HG03108 (cell line): ENCODE data around the gene NET1.
"Not testable (repeated sequence)": the region's sequence is repeated elsewhere in the genome, so short reads cannot be mapped to it uniquely, and the experiment has no call there.

Source experiments
- ATAC-seq: cut with Tn5 transposase; IDR thresholded peaks from one replicate; pipeline ENCODE4 v1.9.1; 2021; ENCODE audit warnings: moderate library complexity; ENCODE audit not compliant: unreplicated experiment

The NET1 gene

DNA sequence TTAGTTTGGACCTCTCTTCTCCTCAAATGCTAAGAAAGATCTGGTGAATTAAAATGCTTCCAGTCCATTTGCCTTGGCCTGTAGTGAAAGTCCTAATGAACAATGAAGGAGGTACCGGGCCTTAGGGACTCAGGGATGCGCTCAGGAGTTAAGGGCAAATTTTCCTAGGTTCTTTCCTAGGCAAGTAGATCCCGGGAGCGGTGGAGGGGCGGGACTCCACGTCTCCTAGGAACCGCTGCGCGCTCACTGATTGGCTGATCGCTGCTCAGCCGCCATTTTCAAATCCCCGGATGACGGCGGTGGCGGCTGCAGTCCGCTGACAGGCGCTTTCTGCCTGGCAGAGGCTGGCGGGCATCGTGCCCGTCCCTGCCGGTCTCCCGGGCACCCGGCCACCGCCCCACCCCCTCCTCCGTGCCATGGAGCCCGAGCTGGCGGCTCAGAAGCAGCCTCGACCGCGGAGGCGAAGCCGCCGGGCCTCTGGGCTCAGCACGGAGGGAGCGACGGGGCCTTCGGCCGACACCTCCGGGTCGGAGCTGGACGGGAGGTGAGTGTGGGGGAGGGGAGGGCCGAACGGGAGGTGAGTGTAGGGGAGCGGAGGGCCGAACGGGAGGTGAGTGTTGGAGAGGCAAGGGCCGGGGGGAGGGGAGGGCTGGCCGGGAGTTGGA lies at the start of gene NET1:
Gene NET1, plus strand, starts transcription at position 281 of the 665 bp plus-strand sequence. Its CDS starts 136 bp downstream, at position 417.
- peak; percentile 98 for ATAC-seq

DNA sequence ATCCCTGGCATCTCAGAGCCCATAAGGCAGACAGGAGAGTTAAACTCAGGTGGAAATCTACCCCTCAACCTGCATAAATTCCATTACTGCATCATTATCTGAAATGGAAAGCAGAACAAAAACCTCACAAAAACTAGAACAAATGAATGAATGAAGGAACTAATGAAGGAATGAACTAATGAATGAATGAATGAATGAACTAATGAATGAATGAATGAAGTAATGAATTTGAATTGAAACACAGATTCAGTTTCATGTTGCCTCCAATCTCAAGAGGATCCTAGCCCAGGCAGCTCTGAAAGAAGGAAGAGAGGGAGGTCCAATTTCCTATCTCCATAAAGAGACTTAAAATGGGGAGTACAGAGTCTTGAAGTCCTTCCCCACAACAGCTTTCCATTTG lies 49.5 kb upstream of the NET1 start:
- no peak for ATAC-seq

- no peak for ATAC-seq
These were observed 48.0 kb upstream of the NET1 start for GRCh38 chr10:5364374-5364773.

GRCh38 chr10:5364890-5365338 lies 47.4 kb upstream of the NET1 start, which contains the start of gene UCN3:
Gene UCN3, plus strand, starts transcription at chr10:5364966. Its CDS starts 8,755 bp downstream, at chr10:5373721.
- no peak for ATAC-seq

DNA sequence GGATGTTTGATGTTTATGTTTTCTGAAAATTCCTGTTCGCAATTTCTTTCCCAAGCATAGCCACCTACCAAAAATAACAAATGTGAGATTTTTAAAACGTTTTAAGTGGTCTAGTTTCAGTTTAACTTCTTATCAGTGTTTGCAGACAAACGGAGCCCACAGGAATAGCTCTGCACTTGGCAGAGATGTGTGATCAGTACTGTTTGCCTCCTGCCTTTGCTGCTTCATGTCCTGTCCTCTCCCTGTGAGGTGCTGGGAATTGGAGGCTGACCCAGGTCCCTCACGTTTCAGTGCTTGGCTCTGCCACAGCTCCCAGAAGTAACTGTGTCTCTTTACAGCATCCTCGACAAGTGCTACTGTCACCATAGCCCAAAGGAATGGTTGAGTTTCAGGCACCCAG lies 46.4 kb upstream of the NET1 start:
- no peak for ATAC-seq

DNA sequence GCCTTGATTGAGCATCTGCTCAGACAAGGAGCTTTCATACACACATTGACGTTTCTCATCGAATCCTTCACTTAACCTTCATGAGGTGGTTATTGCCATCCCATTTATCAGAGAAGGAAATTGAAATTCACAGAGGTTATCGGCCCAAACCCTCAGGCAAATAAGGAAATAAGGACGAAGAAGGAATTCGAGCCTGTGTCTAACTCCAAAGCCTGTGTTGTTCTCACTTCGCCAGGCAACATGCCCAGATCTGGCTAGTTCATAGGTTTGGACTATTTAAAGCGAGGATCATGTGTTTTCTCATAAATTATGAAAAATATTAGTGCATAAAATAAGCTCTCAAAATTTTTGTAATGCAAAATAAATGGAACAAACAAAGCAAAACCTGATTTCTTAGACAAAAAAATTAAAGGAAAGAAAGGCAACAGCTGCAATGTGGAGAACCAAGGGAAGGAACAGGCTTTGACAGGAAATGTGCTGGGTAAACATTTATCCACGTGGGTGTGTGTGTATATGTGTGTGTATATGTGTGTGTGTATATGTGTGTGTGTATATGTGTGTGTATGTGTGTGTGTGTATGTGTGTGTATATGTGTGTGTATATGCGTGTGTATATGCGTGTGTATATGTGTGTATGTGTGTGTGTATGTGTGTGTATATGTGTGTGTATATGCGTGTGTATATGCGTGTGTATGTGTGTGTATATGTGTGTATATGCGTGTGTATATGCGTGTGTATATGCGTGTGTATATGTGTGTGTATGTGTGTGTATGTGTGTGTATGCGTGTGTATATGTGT lies 42.8 kb upstream of the NET1 start:
- ATAC-seq: no peak

GRCh38 chr10:5370493-5371352 lies 41.6 kb upstream of the NET1 start:
- no peak for ATAC-seq

GRCh38 chr10:5373307-5373706 lies 39.0 kb upstream of the NET1 start:
- no peak for ATAC-seq

- ATAC-seq: no peak
These were observed 38.3 kb upstream of the NET1 start for GRCh38 chr10:5373891-5374611.

- no peak for ATAC-seq
These were observed 35.9 kb upstream of the NET1 start for GRCh38 chr10:5376450-5376849.

- ATAC-seq: not testable (repeated sequence)
These were observed 33.2 kb upstream of the NET1 start for GRCh38 chr10:5379202-5379601.

DNA sequence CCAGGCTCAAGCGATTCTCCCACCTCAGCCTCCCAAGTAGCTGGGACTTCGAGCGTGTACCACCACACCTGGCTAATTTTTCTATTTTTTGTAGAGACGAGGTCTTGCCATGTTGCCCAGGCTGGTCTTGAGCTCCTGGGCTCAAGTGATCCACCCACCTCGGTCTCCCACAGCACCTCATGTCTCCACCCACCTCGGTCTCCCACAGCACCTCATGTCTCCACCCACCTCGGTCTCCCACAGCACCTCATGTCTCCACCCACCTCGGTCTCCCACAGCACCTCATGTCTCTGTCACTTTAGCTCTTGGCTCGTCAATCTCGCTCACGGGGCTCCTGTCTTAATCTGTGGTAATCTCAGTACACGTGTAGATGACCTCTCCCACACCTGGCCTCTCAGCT lies 32.0 kb upstream of the NET1 start:
- not testable (repeated sequence) for ATAC-seq

GRCh38 chr10:5381187-5381586 lies 31.2 kb upstream of the NET1 start:
- ATAC-seq: no peak

- ATAC-seq: no peak
These were observed 27.1 kb upstream of the NET1 start for GRCh38 chr10:5385224-5385623.

- no peak for ATAC-seq
These were observed 25.2 kb upstream of the NET1 start for GRCh38 chr10:5387169-5387568.

DNA sequence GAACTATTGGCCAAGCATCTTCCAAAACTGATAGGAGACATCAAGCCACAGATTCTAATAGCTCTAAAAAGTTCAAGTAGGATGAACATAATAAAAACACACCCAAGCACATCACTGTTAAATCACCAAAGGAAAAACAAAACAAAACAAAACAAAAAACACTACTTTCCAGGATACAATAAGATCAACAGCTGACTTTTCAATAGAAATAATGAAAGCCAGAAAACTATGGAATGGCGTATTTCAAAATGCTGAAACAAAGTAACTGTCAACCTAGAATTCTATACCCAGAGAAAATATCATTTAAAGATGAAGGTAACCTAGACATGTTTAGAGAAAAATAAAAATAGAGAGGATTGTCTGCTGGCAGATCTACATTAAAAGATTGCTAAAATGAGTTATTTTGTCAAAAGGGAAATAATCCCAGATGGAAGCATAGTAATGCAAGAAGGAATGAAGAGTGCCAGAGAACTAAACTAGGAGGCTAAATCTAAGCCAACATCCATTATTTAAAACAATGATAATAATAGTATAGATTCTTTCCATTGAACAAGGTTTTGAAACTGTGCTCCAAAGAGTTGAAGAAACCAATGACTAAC lies 21.7 kb upstream of the NET1 start:
- no peak for ATAC-seq

- ATAC-seq: no peak
These were observed 20.6 kb upstream of the NET1 start for GRCh38 chr10:5391790-5392189.

DNA sequence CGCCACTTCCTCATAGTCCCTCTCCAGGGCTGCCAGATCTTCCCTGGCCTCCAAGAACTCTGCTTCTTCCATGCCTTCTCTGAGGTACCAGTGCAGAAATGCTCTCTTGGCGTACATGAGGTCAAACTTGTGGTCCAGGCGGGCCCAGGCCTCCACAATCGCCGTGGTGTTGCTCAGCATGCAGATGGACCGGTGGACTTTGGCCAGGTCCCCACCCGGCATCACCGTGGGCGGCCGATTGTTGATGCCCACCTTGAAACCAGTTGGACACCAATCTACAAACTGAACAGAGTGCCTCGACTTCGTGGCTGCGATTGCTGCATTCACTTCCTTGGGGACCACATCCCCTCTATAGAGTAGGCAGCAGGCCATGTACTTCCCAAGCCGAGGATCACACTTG lies 18.8 kb upstream of the NET1 start:
- no peak for ATAC-seq

DNA sequence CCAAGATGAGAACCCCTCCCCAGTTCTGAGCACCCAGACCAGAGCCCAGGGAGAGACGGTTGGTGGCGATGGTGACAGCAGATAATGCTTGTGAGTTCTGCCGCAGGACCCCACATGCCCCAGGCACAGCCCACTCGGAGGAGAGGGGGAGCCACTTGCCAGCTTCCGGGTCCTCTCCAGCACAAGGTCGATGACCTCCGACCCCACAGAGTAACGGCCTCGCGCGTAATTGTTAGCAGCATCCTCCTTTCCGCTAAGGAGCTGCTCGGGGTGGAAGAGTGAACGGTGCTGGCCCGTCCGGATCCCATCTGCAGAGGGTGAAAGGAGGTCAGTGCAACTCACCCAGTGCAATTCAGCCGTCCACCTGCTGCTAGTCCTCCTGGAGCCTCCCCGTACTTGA lies 17.2 kb upstream of the NET1 start:
- ATAC-seq: no peak

DNA sequence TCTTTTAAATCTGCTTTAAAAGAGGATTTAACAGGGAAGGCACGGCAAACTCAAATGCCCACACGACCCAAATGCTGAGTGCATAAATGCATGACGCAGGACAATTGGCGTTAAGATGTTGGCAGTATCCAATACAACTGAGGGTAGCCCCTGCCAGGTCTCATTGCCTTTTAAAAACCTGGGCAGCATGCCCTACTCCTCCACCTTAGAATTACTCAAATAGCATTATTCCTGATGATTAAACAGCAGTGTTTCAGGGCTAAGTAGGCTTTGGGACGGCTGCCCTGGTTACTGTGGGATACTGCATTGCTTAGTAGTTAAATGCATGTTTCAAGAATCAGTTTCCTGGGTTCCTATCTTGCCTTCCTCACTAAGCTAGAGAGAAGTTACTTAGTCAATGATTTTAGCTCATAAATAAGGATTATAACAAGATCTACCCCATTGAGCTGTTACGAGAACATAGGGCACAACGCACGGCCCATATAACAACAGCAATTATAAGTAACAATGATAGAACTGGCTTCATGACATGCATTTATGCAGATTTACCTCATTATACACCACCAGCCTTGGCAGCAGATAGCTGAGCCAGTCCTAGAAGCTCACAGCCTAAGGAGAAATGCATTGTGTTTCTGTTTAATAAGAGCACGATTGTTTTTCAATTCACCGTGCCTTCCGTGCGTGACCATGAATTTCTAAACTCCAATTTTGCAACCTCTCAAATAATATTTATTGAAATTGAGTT lies 15.6 kb upstream of the NET1 start:
- ATAC-seq: no peak
